Gastroesophageal sphincter (tissue), 4 donors: ENCODE data around the gene SFXN3. TPM values are rescaled to one million over a fixed set of nuclear protein-coding genes. Genes with fewer than 3 reads are reported as not detected.

ENCODE experiments used
- ATAC-seq: fragments of 150-250 bp; one replicate; pipeline ENCODE4 v1.9.1; 2016; ENCODE audit warnings: mild to moderate bottlenecking, moderate library complexity
- H3K27ac ChIP-seq, 4 donors: fragments of 200-600 bp; sonication (generic) in 3 of 4; 1 replicate in 3 of 4; 2 replicates in 1 of 4; pipeline ENCODE4 v1.5.1; 2016 to 2019
- H3K27me3 ChIP-seq: fragments of 200-600 bp; sonication (generic); one replicate; pipeline ENCODE4 v1.5.1; 2019
- H3K36me3 ChIP-seq, 2 donors: fragments of 200-600 bp; sonication (generic); one replicate each; pipeline ENCODE4 v1.5.1; 2019; ENCODE audit warnings: control low read depth in 1 of 2
- H3K4me1 ChIP-seq, 3 donors: fragments of 200-600 bp; sonication (generic); 1 replicate in 2 of 3; 2 replicates in 1 of 3; pipeline ENCODE4 v1.5.1; 2016 to 2019; ENCODE audit warnings: control low read depth in 2 of 3
- H3K4me3 ChIP-seq, 2 donors: fragments of 200-600 bp; sonication (generic); one replicate each; pipeline ENCODE4 v1.5.1; 2019; ENCODE audit warnings: mild to moderate bottlenecking in 1 of 2, moderate library complexity in 1 of 2
- H3K9me3 ChIP-seq, 3 donors: fragments of 200-600 bp; sonication (generic); one replicate each; pipeline ENCODE4 v1.5.1; 2017 to 2019; ENCODE audit warnings: control low read depth in 2 of 3
- CTCF ChIP-seq, 4 experiments: fragments of 200-600 bp in 2 of 4; fragments of 450-650 bp in 2 of 4; sonication (generic) in 1 of 4; IDR thresholded peaks; one replicate each; pipeline ENCODE4 v1.5.1; 2017 to 2019; ENCODE audit warnings: antibody characterized with exemption in 4 of 4, mild to moderate bottlenecking in 2 of 4, moderate library complexity in 2 of 4
- EP300 ChIP-seq: sonication (generic); formaldehyde crosslinking; IDR thresholded peaks from one replicate; pipeline ENCODE4 v1.6.1; 2017; ENCODE audit warnings: antibody characterized with exemption, mild to moderate bottlenecking
- POLR2A ChIP-seq, 2 donors: fragments of 450-650 bp; IDR thresholded peaks; one replicate each; pipeline ENCODE4 v1.6.1; 2017; ENCODE audit warnings: antibody characterized with exemption in 2 of 2, mild to moderate bottlenecking in 2 of 2, moderate library complexity in 1 of 2
- POLR2AphosphoS5 ChIP-seq: sonication (generic); formaldehyde crosslinking; IDR thresholded peaks from one replicate; pipeline ENCODE4 v1.6.1; 2017; ENCODE audit warnings: antibody characterized with exemption
- WGBS, 2 donors: methylation state at CpG; one replicate each; pipeline ENCODE4 v1.1.5; 2018; ENCODE audit warnings: low coverage in 1 of 2; 5-methylcytosine and 5-hydroxymethylcytosine counted together
- total RNA-seq, 4 donors: library from RNA; depleted of rRNA; stranded (reverse); fragments of >200 nt; gene quantifications; one replicate each; pipeline ENCODE4 v1.1.0, GENCODE V29; 2016

Gene SFXN3
- total RNA-seq, 4 donors from 2014 or later: 47.5 to 84.2 (median 66.0) TPM

GRCh38 chr10:101070098-101070497 is 39.1 kb downstream of the SFXN3 start:
- Histone ChIP-seq H3K27ac (no peak overlapping the region), H3K36me3 (no peaks in the 10 kb centered on the region), H3K4me3 (no peak overlapping the region), H3K27me3 (peaks cover 69% of the 10 kb centered on the region), H3K4me1 (peaks cover 0 to 26% (median 14%) of the 10 kb centered on the region in 3 donors), H3K9me3 (no peaks in the 10 kb centered on the region)
- no peak for TF ChIP-seq CTCF (IDR thresholded peaks at IDR 0.05)
- TF ChIP-seq EP300: no peak
- no peak for TF ChIP-seq POLR2AphosphoS5
- no peak for TF ChIP-seq POLR2A (IDR thresholded peaks at IDR 0.05)
- no CpG with 5 or more reads among the region's 3 CpGs for WGBS, 2 donors
- no peak for ATAC-seq

- Histone ChIP-seq H3K27me3 (peaks cover 69% of the 10 kb centered on the region), H3K4me3 (no peak overlapping the region), H3K4me1 (peaks cover 0 to 15% (median 7%) of the 10 kb centered on the region in 3 donors), H3K36me3 (no peaks in the 10 kb centered on the region), H3K9me3 (no peaks in the 10 kb centered on the region), H3K27ac (no peak overlapping the region)
- 80% methylated on average over 1 to 4 of the region's 6 CpGs for WGBS, 2 donors
- TF ChIP-seq EP300: no peak
- no peak for TF ChIP-seq POLR2A (IDR thresholded peaks at IDR 0.05)
- TF ChIP-seq CTCF (IDR thresholded peaks at IDR 0.05): no peak
- TF ChIP-seq POLR2AphosphoS5: no peak
- no peak for ATAC-seq
These were observed 40.3 kb downstream of the SFXN3 start for GRCh38 chr10:101071267-101071884.

GRCh38 chr10:101071885-101072433 is 40.9 kb downstream of the SFXN3 start:
- TF ChIP-seq POLR2A (IDR thresholded peaks at IDR 0.05) (no peak), CTCF (IDR thresholded peaks at IDR 0.05) (no peak), EP300 (no peak), POLR2AphosphoS5 (no peak)
- H3K27ac ChIP-seq: no peak overlapping the region
- WGBS, 2 donors: 41 to 71% methylated on average over 4 of the region's 7 CpGs
- H3K9me3 ChIP-seq: no peaks in the 10 kb centered on the region
- H3K4me3 ChIP-seq: no peak overlapping the region
- H3K36me3 ChIP-seq: no peaks in the 10 kb centered on the region
- peaks cover 69% of the 10 kb centered on the region for H3K27me3 ChIP-seq
- no peak for ATAC-seq
- peaks cover 0 to 9% (median 2%) of the 10 kb centered on the region in 3 donors for H3K4me1 ChIP-seq

GRCh38 chr10:101072923-101073322 is 41.9 kb downstream of the SFXN3 start:
- Histone ChIP-seq H3K36me3 (no peaks in the 10 kb centered on the region), H3K4me1 (no peaks in the 10 kb centered on the region), H3K4me3 (no peak overlapping the region), H3K9me3 (no peaks in the 10 kb centered on the region), H3K27me3 (peaks cover 68% of the 10 kb centered on the region), H3K27ac (no peak overlapping the region)
- TF ChIP-seq POLR2A (IDR thresholded peaks at IDR 0.05) (no peak), CTCF (IDR thresholded peaks at IDR 0.05) (no peak), POLR2AphosphoS5 (no peak), EP300 (no peak)
- ATAC-seq: no peak
- 54 to 73% methylated on average over 8 to 9 of the region's 9 CpGs for WGBS, 2 donors

- Histone ChIP-seq H3K4me3 (no peak overlapping the region), H3K4me1 (no peaks in the 10 kb centered on the region), H3K36me3 (no peaks in the 10 kb centered on the region), H3K9me3 (no peaks in the 10 kb centered on the region), H3K27ac (no peak overlapping the region), H3K27me3 (peaks cover 75% of the 10 kb centered on the region)
- 0 to 6% methylated on average over 3 to 7 of the region's 13 CpGs for WGBS, 2 donors
- TF ChIP-seq POLR2AphosphoS5 (no peak), CTCF (IDR thresholded peaks at IDR 0.05) (no peak), EP300 (no peak), POLR2A (IDR thresholded peaks at IDR 0.05) (no peak)
- ATAC-seq: no peak
These were observed 42.6 kb downstream of the SFXN3 start for GRCh38 chr10:101073631-101074030.
